ENCODE measurements around the gene SPINK4. TPM values are rescaled to one million over a fixed set of nuclear protein-coding genes. Genes with fewer than 3 reads are reported as not detected.

SPINK4 gene
- total RNA-seq, 2 donors from 2014 or later = not detected

GRCh38 chr9:33250458-33250995, 10.6 kb downstream of the SPINK4 start:
- H3K4me1 ChIP-seq = no peaks in the 10 kb centered on the region
- DNase-seq (ENCODE audit: low spot score) = no peak
- H3K9me3 ChIP-seq = no peaks in the 10 kb centered on the region
- H3K27me3 ChIP-seq = no peaks in the 10 kb centered on the region
- no peak for TF ChIP-seq CTCF (IDR thresholded peaks at IDR 0.05)
- H3K4me3 ChIP-seq = no peak overlapping the region
- peaks cover 41% of the 10 kb centered on the region for H3K36me3 ChIP-seq
- no peak overlapping the region for H3K27ac ChIP-seq

- Histone ChIP-seq H3K9me3 (no peaks in the 10 kb centered on the region), H3K4me3 (no peak overlapping the region), H3K27ac (no peak overlapping the region), H3K4me1 (no peaks in the 10 kb centered on the region), H3K27me3 (no peaks in the 10 kb centered on the region), H3K36me3 (peaks cover 70% of the 10 kb centered on the region)
- TF ChIP-seq CTCF (IDR thresholded peaks at IDR 0.05) = no peak
- no peak for DNase-seq (ENCODE audit: low spot score)
Observed at GRCh38 chr9:33254211-33254610, 14.2 kb downstream of the SPINK4 start.

- no peak overlapping the region for H3K27ac ChIP-seq
- no peak for DNase-seq (ENCODE audit: low spot score)
- no peak for TF ChIP-seq CTCF (IDR thresholded peaks at IDR 0.05)
- H3K9me3 ChIP-seq = no peaks in the 10 kb centered on the region
- no peak overlapping the region for H3K4me3 ChIP-seq
- peaks cover 74% of the 10 kb centered on the region for H3K36me3 ChIP-seq
- no peaks in the 10 kb centered on the region for H3K4me1 ChIP-seq
- no peaks in the 10 kb centered on the region for H3K27me3 ChIP-seq
Observed at GRCh38 chr9:33255014-33255413, 15.0 kb downstream of the SPINK4 start.

DNA sequence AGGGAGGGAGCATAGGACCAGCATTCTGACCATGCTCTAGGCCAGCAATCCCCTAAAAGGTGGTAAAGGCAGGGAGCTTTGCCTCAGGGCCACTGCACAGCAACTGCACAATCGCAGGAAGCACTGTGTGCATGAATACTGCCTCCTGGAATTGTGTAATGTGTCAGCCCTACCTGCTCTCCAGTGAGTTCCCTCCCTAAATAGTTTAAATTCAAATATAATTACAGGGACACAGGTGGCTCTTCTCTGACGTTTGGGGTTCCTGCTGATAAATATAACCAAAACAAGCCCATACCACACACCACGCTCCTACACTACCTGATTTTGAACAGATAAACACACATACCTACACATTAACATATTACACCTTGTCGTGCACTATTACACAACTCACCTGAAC, 15.5 kb downstream of the SPINK4 start:
- H3K27me3 ChIP-seq = no peaks in the 10 kb centered on the region
- no peak for DNase-seq (ENCODE audit: low spot score)
- H3K4me1 ChIP-seq = no peaks in the 10 kb centered on the region
- TF ChIP-seq CTCF (IDR thresholded peaks at IDR 0.05) = no peak
- peaks cover 79% of the 10 kb centered on the region for H3K36me3 ChIP-seq
- H3K4me3 ChIP-seq = no peak overlapping the region
- H3K27ac ChIP-seq = no peak overlapping the region
- no peaks in the 10 kb centered on the region for H3K9me3 ChIP-seq

GRCh38 chr9:33256236-33256635, 16.3 kb downstream of the SPINK4 start:
- no peaks in the 10 kb centered on the region for H3K9me3 ChIP-seq
- no peak for TF ChIP-seq CTCF (IDR thresholded peaks at IDR 0.05)
- H3K27ac ChIP-seq = peak overlapping the region in 1 of 2 donors; percentile 56
- no peak overlapping the region for H3K4me3 ChIP-seq
- DNase-seq (ENCODE audit: low spot score) = no peak
- peaks cover 86% of the 10 kb centered on the region for H3K36me3 ChIP-seq
- H3K27me3 ChIP-seq = no peaks in the 10 kb centered on the region
- H3K4me1 ChIP-seq = no peaks in the 10 kb centered on the region

- H3K4me1 ChIP-seq = no peaks in the 10 kb centered on the region
- no peak overlapping the region for H3K4me3 ChIP-seq
- no peak for DNase-seq (ENCODE audit: low spot score)
- no peak for TF ChIP-seq CTCF (IDR thresholded peaks at IDR 0.05)
- no peaks in the 10 kb centered on the region for H3K27me3 ChIP-seq
- peak overlapping the region in 1 of 2 donors; percentile 56 for H3K27ac ChIP-seq
- H3K36me3 ChIP-seq = peaks cover 94% of the 10 kb centered on the region
- no peaks in the 10 kb centered on the region for H3K9me3 ChIP-seq
Observed at GRCh38 chr9:33257276-33257675, 17.3 kb downstream of the SPINK4 start.
